Measurements from ENCODE around the gene TBC1D25.
"Not testable (repeated sequence)": the region's sequence is repeated elsewhere in the genome, so short reads cannot be mapped to it uniquely, and the experiment has no call there.

Gene TBC1D25

DNA sequence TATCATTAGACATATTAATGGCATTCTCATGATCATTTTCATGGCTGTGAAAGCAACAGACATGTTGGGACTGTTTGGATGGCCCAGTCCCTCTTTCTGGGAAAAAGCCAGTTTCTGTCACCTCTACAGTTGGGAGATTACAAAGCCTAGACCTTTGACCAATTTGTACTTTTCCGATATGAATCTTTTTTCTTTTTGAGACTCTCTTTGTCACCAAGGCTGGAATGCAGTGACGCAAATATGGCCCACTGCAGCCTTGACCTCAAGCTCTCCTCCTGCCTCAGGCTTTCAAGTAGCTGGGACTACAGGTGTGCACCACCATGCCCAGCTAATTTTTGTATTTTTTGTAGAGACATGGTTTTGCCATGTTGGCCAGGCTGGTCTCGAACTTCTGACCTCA lies 9.4 kb downstream of the TBC1D25 start:
- no peak for DNase-seq (ENCODE audit: low read depth)
- H3K4me3 ChIP-seq (ENCODE audit: control insufficient read depth, low read depth, low read length): no peak overlapping the region
- TF ChIP-seq, protein P1, sequence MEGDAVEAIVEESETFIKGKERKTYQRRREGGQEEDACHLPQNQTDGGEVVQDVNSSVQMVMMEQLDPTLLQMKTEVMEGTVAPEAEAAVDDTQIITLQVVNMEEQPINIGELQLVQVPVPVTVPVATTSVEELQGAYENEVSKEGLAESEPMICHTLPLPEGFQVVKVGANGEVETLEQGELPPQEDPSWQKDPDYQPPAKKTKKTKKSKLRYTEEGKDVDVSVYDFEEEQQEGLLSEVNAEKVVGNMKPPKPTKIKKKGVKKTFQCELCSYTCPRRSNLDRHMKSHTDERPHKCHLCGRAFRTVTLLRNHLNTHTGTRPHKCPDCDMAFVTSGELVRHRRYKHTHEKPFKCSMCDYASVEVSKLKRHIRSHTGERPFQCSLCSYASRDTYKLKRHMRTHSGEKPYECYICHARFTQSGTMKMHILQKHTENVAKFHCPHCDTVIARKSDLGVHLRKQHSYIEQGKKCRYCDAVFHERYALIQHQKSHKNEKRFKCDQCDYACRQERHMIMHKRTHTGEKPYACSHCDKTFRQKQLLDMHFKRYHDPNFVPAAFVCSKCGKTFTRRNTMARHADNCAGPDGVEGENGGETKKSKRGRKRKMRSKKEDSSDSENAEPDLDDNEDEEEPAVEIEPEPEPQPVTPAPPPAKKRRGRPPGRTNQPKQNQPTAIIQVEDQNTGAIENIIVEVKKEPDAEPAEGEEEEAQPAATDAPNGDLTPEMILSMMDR (IDR thresholded peaks at IDR 0.05; ENCODE audit: control insufficient read depth, insufficient read depth, low read depth, low read length, missing control alignments): no peak

DNA sequence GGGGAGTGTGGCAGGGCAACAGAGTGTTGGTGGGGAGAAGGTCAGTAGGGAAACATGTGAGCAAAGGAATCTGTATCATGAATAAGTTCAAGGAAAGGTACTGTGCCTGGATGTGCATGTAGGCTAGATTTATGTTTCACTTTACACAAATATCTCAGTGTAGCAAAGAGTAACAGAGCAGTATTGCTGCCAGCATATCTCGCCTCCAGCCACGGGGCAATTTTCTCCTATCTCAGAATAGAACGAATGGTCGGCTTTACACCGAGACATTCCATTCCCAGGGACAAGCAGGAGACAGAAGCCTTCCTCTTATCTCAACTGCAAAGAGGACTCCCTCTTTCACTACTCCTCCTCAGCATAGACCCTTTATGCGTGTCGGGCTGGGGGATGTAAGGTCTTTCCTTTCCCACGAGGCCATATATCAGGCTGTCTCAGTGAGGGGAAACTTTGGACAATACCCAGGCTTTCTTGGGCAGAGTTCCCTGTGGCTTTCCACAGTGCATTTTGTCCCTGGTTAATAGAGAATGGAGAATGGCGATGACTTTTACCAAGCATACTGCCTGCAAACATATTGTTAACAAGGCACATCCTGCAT lies 16.3 kb downstream of the TBC1D25 start:
- not testable (repeated sequence) for H3K4me3 ChIP-seq (ENCODE audit: control insufficient read depth, low read depth, low read length); DNase-seq (ENCODE audit: low read depth)

DNA sequence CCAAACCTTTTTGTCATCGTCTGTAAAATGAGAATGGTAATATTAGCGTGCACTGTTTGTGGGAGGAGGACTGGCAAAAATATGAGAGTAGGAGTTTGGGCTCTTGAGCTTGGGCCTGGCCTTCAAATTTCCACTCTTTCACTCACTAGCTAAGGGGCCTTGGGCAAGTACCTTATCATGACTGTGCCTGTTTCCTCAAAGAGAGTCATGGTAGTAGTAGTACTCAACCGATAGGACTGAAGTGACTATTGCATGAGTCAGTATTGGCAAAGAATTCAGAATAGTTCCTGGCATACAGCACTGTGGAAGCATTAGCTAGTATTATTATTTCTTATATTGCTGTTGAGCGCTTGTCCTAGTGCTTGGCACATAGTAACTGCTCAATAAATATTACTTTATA lies 18.8 kb downstream of the TBC1D25 start:
- no peak overlapping the region for H3K4me3 ChIP-seq (ENCODE audit: control insufficient read depth, low read depth, low read length)
- TF ChIP-seq, protein P1 (IDR thresholded peaks at IDR 0.05; ENCODE audit: control insufficient read depth, insufficient read depth, low read depth, low read length, missing control alignments): no peak
- peak; percentile 45 for DNase-seq (ENCODE audit: low read depth)

DNA sequence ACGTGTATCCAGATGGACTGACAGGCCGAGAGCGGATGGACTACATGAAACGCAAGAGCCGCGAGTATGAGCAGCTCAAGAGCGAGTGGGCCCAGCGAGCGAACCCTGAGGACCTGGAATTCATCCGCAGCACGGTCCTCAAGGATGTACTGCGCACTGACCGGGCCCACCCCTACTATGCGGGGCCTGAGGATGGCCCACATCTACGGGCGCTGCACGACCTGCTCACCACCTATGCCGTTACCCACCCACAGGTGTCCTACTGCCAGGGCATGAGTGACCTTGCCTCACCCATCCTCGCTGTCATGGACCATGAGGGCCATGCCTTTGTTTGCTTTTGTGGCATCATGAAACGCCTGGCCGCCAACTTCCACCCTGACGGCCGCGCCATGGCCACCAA lies 20.1 kb downstream of the TBC1D25 start:
- TF ChIP-seq, protein P1 (IDR thresholded peaks at IDR 0.05; ENCODE audit: control insufficient read depth, insufficient read depth, low read depth, low read length, missing control alignments): no peak
- no peak overlapping the region for H3K4me3 ChIP-seq (ENCODE audit: control insufficient read depth, low read depth, low read length)
- no peak for DNase-seq (ENCODE audit: low read depth)

DNA sequence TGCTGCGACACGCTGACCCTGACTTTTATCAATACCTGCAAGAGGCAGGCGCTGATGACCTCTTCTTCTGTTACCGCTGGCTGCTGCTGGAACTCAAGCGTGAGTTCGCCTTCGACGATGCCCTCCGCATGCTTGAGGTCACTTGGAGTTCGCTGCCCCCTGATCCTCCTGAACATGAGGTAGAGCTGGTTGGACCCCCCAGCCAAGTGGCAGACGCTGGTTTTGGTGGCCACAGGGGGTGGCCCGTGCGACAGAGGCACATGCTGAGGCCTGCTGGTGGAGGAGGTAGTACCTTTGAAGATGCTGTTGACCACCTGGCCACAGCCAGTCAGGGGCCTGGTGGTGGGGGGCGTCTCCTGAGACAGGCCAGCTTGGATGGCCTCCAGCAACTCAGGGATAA lies 20.5 kb downstream of the TBC1D25 start:
- TF ChIP-seq, protein P1 (IDR thresholded peaks at IDR 0.05; ENCODE audit: control insufficient read depth, insufficient read depth, low read depth, low read length, missing control alignments): no peak
- DNase-seq (ENCODE audit: low read depth): no peak
- H3K4me3 ChIP-seq (ENCODE audit: control insufficient read depth, low read depth, low read length): no peak overlapping the region

DNA sequence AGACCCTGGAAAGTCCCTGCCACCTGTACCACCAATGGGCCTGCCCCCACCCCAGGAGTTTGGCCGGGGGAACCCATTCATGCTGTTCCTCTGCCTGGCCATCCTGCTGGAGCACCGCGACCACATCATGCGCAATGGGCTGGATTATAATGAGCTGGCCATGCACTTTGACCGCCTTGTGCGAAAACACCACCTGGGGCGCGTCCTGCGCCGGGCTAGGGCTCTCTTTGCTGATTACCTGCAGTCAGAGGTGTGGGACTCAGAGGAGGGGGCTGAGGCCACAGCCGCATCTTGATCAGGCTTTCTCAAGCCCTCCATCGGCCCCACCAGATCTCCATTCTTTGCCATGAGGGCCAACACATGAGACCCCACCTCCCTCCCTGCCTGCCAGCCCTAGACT lies 21.2 kb downstream of the TBC1D25 start:
- DNase-seq (ENCODE audit: low read depth): no peak
- TF ChIP-seq, protein P1 (IDR thresholded peaks at IDR 0.05; ENCODE audit: control insufficient read depth, insufficient read depth, low read depth, low read length, missing control alignments): no peak
- no peak overlapping the region for H3K4me3 ChIP-seq (ENCODE audit: control insufficient read depth, low read depth, low read length)

DNA sequence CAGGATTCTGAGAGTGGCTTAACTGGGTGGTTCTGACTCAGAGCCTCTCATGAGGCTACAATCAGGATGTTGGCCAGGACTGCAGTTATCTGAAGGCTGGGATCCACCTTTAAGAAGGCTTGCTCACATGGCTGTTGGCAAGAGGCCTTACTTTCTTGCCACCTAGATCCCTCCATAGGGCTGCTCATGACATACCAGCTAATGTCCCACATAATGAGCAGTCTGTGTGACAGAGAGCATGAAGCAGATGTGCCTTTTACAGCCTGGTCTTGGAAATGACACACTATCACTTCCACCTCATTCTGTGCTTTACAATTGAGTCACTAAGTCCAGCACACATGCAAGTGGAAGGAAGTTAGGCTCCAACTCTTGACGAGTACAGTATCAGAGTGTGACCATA lies 30.4 kb downstream of the TBC1D25 start:
- no peak overlapping the region for H3K4me3 ChIP-seq (ENCODE audit: control insufficient read depth, low read depth, low read length)
- DNase-seq (ENCODE audit: low read depth): no peak
- TF ChIP-seq, protein P1 (IDR thresholded peaks at IDR 0.05; ENCODE audit: control insufficient read depth, insufficient read depth, low read depth, low read length, missing control alignments): no peak

Measured in AG09309 (cell line).